Measurements from ENCODE around the gene FRS3. TPM values are rescaled to one million over a fixed set of nuclear protein-coding genes. Genes with fewer than 3 reads are reported as not detected.

FRS3 gene
- polyA plus RNA-seq, 4 donors, result 6.0 to 8.0 (median 7.3) TPM

- DNase-seq (ENCODE audit: low read depth in 4 of 4, low spot score in 2 of 4), result no peak
These were observed 35.4 kb downstream of the FRS3 start for GRCh38 chr6:41744236-41744787.

GRCh38 chr6:41743406-41744235, 36.1 kb downstream of the FRS3 start:
- DNase-seq (ENCODE audit: low read depth in 4 of 4, low spot score in 2 of 4), result no peak

GRCh38 chr6:41741625-41742490, 37.8 kb downstream of the FRS3 start:
- DNase-seq (ENCODE audit: low read depth in 4 of 4, low spot score in 2 of 4), result no peak

GRCh38 chr6:41740366-41741162, 39.1 kb downstream of the FRS3 start:
- DNase-seq (ENCODE audit: low read depth in 4 of 4, low spot score in 2 of 4), result no peak

- DNase-seq (ENCODE audit: low read depth in 4 of 4, low spot score in 2 of 4), result no peak
These were observed 40.7 kb downstream of the FRS3 start for GRCh38 chr6:41739041-41739440.

- DNase-seq (ENCODE audit: low read depth in 4 of 4, low spot score in 2 of 4), result no peak
These were observed 42.0 kb downstream of the FRS3 start for GRCh38 chr6:41737591-41738130.

GRCh38 chr6:41736800-41737555, 42.7 kb downstream of the FRS3 start:
- DNase-seq (ENCODE audit: low read depth in 4 of 4, low spot score in 2 of 4), result no peak

- no peak for DNase-seq (ENCODE audit: low read depth in 4 of 4, low spot score in 2 of 4)
These were observed 43.4 kb downstream of the FRS3 start for GRCh38 chr6:41736186-41736733.

GRCh38 chr6:41735427-41736185, 44.1 kb downstream of the FRS3 start, which contains the start of gene TFEB:
TSS of gene TFEB (minus strand) at chr6:41735608. CDS start at chr6:41691213, 44,395 bp downstream.
- peak in 3 of 4 donors; percentile 76 to 88 (median 81) for DNase-seq (ENCODE audit: low read depth in 4 of 4, low spot score in 2 of 4)

GRCh38 chr6:41734666-41735426, 44.9 kb downstream of the FRS3 start:
- DNase-seq (ENCODE audit: low read depth in 4 of 4, low spot score in 2 of 4), result peak in 2 of 4 donors; percentile 49 to 61

GRCh38 chr6:41733707-41734665, 45.7 kb downstream of the FRS3 start:
- peak in 2 of 4 donors; percentile 60 to 62 for DNase-seq (ENCODE audit: low read depth in 4 of 4, low spot score in 2 of 4)

GRCh38 chr6:41733360-41733706, 46.4 kb downstream of the FRS3 start:
- no peak for DNase-seq (ENCODE audit: low read depth in 4 of 4, low spot score in 2 of 4)

GRCh38 chr6:41732591-41733359, 46.9 kb downstream of the FRS3 start:
- DNase-seq (ENCODE audit: low read depth in 4 of 4, low spot score in 2 of 4), result no peak

GRCh38 chr6:41732149-41732548, 47.6 kb downstream of the FRS3 start:
- DNase-seq (ENCODE audit: low read depth in 4 of 4, low spot score in 2 of 4), result no peak

- no peak for DNase-seq (ENCODE audit: low read depth in 4 of 4, low spot score in 2 of 4)
These were observed 48.1 kb downstream of the FRS3 start for GRCh38 chr6:41731561-41732086.
